DMS153 treated with DMSO at 0.1 percent for 48 hours (cell line): ENCODE data around the gene BCAP31.
"Not testable (repeated sequence)": the region's sequence is repeated elsewhere in the genome, so short reads cannot be mapped to it uniquely, and the experiment has no call there.

Experiments used
- DNase-seq: peaks from one replicate; lab custom pipeline; 2025; ENCODE audit not compliant: unreplicated experiment; lab: John Stamatoyannopoulos, UW

Gene BCAP31

DNA sequence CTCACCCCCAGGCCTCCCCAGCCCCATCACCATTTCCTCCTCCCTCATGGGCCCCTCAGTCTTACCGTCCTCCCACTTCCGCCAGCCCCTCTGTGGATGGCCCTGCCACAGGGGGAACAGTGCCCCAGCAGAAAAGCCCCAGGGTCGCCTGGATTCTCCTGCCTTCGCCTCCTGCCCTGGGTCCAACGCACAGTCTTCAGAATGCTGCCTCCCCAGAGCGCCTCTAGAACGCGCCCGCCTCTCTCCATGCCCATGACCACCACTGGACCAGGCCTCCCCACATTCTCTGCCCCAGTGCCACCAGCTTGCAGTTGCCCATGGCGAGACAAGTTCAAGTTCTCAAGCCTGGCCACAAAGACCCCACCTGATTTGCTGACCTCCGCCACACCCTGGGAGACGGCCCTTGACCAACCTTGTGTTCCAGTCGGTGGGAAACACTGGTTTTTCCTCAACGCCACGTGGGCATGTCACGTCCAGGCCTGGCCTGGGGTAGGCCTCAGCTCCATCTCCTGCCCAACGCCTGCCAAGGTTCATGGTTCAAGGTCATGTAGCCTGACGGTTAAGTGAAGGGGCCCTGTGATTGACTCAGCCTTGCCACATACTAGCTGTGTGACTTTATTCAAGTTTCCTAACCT lies 39.2 kb upstream of the BCAP31 start:
- no peak for DNase-seq

DNA sequence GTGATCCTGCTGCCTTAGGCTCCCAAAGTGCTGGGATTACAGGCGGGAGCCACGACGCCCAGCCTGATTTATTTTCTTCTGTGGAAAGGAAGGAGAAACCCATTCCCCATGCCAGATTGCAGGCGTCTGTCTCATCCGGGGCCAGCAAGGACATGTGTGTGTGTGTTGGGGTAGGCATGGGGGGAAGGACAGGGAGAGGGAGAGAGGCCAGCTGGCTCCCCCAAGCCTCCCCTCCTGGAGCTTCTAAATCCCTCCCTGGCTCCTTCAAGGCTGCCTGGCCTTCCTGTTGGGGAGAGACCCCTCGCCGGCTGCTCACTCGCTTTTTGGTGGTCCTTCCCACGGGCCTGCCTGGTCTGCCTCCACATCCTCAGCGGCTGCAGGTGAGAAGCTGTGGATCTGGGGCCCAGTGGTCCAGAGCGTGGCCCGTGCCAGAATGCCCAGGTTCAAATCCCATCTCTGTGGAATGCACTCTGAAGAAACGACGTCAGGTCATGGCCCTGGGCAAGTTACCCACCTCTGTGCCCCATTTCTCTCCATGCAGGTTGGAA lies 38.5 kb upstream of the BCAP31 start:
- no peak for DNase-seq

DNA sequence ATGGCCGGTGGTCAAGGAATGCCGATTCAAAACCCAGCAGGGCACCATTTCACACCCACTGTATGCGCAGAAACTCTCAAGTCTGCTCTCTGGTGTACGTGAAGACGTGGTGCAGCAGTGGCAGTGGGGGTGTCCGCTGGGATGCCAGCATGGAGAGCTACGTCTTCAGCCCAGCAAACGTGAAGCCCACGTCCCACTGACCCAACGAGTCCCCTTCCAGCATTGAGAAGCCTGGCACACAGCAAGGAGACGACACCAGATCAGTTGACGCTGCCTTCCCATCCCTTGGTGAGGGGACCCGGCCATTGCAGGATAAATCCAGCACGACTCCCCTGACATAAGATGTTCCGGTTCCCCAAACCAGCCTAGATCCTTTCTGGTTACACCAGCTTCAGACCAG lies 37.7 kb upstream of the BCAP31 start:
- no peak for DNase-seq

DNA sequence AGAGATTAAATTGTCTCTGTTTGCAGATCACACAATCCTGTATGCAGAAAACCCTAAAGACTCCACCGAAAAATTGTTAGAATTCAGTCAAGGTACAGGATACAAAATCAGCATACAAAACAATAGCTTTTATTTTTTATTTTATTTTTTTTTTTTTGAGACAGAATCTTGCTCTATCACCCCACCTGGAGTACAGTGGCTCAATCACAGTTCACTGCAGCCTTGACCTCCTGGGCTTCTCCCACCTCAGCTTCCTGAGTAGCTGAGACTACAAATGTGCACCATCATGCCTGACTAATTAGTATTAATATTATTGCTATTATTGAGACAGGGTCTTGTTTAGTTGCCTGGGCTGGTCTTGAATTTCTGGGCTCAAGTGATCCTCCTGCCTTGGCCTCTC lies 30.9 kb upstream of the BCAP31 start:
- DNase-seq, result no peak

DNA sequence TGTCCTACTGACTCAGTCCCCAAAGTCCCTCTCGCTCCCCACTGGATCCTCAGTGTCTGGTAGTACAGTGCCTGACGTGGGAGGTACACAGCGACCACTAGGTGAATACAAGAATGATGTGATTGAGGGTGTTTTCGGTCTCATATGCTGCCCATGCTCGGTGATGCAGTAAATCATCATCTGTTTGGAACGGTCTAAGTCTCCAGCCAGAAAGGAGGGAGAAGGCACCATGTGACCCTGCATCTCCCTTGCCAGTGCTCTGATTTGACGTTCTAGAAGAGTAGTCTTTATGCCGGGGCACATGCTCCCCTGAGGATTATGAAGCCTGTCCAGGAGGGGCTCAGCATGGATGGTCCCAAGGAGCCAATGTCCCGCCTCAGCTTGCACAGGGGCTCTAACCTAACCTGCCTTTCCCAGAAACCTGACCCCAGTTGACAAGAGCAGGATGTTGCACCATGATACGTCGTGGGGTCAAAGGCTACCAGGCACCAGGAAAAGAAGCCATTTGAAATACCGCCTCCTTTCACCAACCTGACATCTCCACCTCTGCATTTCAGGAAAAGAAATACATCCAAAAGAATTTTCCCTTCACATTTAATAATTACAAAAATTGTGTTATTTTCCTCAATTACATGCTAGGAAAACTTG lies 26.1 kb upstream of the BCAP31 start:
- DNase-seq, result no peak

DNA sequence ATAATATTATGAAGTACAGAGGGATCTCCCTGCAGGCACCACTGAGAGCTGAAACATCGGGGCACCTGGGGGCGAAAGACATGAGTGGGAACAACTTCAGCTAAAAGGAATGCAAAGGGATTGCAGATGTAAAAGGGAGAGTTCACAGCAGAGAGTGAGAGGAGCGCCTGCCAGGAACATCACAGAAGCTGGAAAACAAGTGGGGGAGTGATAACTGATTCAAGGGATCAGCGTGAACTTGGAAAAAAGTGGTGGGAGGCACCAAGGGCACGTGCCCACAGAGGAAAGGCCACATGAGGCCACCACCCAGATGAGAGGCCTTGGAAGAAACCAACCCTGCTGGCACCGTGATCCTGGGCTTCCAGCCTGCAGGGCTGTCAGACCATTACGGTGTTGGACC lies 24.8 kb upstream of the BCAP31 start:
- not testable (repeated sequence) for DNase-seq

DNA sequence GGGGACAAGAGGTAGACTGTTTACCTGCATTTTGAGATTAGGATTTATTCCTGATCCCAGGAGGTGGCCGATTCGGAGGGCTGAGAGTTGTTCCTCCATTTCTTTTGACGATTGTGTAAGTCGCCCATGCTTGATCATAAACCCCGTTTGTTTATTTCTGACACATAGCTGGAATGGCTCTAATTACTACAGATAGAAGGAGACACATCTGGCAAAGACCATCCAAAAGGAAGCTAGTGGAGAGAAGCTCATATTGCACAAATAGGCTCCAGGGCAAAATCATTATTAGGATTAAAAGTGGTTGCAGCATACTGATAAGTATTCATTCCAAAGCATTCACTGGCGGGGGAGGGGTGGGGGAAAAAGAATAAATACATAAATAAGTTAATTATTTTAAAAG lies 22.8 kb upstream of the BCAP31 start:
- DNase-seq, result not testable (repeated sequence)

DNA sequence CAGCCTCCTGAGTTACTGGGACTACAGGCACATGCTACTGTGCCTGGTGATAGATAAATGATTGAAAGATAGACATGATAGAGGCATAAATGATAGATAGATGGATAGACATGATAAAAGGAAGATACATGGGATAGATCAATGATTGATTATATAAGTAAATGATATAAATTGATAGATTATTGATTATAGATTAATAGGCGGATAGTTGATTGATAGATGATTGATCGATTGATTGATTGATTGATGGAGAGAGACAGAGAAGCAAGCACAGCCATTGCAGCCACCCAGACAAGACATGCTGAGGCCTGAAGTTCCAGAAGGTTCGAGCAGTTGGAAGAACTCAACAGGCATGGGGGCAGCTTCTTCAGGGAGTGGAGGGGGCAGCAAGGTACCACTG lies 22.2 kb upstream of the BCAP31 start:
- no peak for DNase-seq

DNA sequence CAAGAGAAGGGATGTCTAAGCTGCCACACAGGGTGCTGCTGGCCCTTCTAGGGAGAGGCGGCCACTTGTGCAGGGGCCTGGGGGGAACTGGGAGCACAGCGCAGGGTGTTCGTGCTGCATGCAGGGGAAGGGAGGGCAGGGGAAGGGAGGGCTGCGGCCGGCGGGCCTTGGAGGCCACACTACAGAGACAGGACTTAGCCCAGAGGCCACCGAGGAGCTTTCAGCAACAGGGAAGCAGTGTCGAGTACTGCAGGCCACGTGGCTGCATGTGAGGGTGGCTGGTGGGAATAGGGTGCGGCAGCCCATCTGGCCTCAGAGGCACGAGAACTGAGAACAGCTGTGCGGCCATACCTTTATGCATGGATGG lies 20.9 kb upstream of the BCAP31 start:
- DNase-seq, result not testable (repeated sequence)

DNA sequence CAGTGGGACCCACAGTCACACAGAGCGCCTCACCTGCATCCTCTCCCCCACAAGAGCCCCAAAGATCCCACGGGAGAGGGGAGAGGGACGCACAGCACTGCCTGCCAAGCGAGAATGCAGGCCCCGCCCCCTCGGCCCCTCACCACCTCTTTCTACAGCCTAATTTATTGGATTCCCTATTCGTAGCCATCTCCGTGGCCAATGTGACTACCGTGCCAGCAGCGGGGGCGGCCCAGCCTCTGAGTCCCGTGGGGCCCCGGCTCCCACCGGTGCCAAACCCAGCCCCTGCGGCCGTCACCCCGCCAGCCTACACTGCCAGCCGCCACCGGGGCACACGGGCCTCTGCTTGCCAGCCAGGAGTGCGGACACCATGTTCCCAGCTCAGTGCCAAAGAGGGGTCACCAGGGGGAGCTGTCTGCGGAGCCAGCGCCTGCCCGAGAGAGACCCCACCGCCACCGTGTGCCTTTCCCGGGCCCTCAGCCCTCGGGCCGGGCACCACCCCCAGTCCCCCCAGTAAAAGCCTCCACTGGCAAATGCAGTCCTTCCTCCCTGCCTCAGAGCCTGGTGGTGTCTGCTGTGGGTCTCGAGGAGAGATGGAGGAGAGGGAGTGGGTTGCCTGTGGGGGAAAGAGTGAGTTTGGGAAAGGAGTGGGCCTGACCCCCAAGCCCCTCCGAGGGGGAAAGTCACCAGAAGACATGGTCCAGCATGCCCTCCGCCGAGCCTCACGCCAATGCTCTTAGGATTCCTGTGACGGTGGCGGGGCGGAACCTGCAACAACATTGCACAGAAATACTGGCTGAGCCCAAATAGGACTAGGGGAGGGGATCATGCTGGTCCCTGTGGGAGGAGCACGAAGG lies 20.3 kb upstream of the BCAP31 start:
- peak; percentile 20 for DNase-seq

DNA sequence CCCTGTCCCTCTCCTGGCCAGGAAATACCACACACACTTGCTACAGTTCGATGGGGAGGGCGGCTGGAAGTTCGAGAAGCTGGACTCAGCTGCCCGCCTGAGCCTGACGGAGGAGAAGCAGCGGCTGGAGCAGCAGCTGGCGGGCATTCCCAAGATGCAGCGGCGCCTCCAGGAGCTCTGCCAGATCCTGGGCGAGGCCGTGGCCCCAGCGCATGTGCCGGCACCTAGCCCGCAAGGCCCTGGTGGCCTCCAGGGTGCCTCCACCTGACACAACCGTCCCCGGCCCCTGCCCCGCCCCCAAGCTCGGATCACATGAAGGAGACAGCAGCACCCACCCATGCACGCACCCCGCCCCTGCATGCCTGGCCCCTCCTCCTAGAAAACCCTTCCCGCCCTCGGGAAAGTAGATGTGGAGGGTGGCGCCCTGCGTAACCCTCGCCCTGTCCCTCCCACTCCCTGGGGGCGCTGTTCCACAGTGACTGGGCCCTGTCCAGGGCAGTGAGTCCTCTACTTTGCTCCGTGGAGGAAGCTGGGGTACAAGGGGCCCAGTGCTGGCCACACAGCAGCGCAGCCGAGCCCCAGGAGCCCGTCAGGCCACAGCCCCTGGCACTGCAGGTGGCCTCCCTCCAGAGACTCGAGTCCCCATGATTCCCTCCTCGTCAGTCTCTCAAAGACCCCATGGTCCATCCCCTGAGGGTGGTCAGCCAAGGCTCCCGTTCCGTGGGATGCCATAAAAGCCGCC lies 19.5 kb upstream of the BCAP31 start:
- peak; percentile 67 for DNase-seq

DNA sequence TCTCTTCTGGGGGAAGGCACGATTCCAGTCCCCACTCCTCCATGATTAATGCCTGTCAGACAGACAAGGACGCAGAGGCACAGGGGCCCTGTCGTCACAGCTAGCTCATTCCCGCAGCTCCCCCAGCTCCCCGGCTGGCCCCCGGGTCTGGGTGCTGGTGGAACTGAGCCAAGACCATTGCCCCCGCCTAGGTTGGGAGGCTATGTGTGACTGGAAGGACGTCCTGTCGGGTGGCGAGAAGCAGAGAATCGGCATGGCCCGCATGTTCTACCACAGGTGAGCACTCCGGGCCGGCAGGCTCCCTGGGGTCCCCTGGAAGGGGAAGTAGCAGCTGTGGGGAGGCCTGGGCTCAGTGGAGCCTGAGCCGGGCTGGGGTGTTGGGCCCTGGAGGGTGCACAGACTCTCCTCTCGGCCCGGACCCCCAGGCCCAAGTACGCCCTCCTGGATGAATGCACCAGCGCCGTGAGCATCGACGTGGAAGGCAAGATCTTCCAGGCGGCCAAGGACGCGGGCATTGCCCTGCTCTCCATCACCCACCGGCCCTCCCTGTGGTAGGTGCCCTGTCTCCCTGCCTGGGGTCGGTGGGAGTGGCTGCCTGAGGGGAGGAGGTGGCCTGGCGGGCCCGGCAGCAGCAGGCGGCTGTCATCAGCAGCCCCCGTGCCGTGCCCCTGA lies 18.7 kb upstream of the BCAP31 start:
- DNase-seq, result not testable (repeated sequence)

DNA sequence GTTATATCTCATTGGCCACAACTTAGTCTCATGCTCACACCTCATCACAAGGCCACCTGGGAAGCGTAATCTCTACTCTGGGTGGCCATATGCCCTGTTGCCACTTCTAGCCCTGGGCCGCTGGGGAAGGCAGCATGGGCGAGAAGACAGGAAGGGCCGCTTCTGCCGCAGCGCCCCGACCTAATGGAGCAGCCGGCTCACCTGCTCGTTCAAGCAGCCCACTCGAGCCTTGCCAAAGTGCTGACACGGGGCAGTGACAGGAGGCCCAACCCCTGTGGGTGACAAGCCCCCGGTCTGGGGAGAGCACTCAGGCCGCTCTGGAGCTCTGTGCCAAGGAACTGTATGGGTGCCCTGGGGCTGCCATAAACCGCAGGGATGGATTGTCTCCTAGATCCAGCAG lies 17.9 kb upstream of the BCAP31 start:
- DNase-seq, result not testable (repeated sequence)

DNA sequence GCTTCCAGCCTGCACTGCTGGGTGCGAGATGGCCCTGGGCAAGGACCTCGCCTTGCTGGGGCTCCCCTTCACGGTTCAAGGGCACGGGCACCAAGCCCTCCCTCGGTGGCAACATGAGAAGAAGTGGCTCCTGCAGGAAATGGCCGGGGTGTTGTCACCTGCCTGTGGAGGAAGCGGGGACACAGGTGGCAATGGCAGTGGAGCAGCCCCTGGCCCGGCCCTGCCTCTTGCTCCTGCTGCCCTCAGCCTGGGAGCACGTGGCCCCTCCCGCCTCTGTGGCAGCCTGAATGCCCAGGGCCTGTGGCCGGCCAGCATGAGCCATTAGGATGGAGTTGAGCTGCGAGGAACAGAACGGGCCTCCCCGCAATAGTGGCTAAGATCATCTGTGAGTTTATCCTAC lies 17.3 kb upstream of the BCAP31 start:
- DNase-seq, result no peak

DNA sequence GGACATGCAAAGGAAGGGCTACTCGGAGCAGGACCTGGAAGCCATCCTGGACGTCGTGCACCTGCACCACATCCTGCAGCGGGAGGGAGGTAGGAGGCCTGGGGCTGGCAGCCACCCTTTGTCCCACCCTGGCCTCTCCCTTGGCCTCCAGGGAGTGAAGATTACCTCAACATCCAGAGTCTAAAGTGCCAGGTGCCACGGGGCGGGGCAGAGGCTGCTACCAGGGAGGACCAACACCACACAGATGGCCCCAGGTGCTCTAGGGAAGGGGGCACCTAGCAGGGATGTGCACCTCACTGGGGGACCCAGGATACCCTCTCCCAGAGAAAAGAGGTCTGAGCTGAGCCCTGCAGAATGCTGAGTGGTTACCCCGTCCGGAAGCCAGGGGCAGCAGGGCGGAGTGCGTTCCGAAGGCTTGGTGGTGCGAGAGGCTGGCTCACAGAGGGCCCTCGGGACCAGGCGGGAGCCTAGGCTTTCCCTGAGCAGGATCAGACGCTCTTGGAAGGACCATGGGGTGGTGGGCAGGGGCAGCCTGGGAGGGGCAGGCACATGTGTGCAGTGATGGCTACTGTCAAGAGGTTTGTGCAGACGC lies 16.5 kb upstream of the BCAP31 start:
- no peak for DNase-seq

DNA sequence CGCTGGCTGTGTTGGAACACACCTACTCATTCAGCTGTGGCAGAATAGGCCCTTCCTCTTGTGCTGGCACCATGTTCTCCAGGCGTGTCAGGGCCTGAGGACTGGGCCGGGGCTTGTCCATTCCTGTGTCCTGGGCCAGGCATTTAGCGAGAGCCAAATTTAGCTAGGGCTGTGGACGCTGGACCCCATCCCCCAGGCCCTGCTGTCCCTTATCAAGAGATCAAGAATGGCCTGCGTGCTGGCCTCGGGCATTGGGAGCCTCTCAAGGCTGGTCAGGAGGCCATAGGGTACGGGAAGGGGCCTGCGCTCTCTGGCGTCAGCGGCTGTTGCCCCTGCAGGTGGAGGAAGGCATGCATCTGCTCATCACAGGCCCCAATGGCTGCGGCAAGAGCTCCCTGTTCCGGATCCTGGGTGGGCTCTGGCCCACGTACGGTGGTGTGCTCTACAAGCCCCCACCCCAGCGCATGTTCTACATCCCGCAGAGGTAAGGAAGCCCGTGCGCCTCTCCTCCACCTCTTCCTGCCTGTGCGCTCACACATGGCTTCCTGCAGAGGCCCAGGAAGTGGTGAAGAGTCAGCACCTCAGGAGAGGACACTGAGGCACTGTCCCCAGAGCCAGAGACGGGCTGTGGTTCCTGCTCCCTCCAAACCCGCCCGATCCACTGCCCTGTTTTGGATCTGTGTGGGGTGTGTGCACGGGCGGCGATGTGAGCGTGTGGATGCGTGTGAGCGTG lies 15.7 kb upstream of the BCAP31 start:
- DNase-seq, result no peak

DNA sequence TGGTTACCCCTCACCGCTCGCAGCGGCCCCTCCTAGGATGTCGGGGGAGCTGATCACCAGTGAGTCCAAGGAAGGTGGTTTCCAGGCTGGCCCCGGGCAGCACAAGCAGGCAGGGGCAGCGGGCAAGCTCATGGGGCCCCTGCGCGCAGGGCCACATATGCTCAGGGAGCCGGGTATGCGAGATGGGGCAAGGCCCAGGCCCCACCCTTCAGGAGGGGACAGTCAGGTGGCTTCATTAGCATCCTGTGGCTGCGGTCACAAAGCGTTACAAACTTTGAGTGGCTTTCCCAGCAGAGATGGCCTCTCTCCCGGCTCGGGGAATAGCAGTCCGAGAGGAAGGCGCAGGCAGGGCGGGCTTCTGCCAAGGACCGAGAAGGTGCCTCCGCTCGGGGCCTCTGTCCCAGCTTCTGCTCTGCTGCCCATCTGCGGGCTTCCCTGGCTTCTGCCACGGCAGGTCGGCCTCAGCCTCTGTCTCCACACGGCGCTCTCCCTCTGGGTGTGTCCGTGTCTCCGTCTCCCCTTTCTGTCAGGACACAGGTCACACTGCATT lies 13.9 kb upstream of the BCAP31 start:
- DNase-seq, result no peak

DNA sequence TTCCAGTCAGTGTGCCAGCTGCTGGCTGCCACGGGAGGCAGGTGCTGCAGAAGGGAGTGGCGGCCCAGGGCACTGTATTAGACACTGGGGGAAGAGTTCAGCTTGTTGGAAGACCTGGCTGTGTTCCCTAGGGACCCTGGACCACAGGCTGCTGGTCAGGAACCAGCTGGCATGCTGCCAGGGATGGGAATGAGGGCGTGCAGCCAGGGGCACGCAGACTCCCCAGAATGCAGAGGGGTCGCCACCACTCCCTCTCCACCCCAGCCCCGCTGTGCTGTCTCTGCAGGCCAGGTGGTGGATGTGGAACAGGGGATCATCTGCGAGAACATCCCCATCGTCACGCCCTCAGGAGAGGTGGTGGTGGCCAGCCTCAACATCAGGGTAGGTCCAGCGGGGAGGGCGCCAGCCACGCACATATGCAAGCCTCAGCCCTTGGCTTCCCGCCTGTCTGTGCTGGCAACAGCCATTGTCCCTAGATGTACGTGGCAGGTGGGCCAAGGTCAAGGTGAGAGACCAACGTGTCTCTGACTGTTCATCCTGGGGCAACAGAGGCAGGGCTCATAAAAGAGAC lies 12.8 kb upstream of the BCAP31 start:
- DNase-seq, result no peak
